Frontal cortex (tissue), 4 donors: ENCODE data around the gene XCL2. TPM values are rescaled to one million over a fixed set of nuclear protein-coding genes. Genes with fewer than 3 reads are reported as not detected.
"Not testable (repeated sequence)": the region's sequence is repeated elsewhere in the genome, so short reads cannot be mapped to it uniquely, and the experiment has no call there.

Source experiments
- DNase-seq, 2 donors: peaks; one replicate each; pipeline ENCODE4 v3.0.0; 2012; ENCODE audit warnings: low spot score in 2 of 2
- FAIRE-seq: peaks from 2 replicates; lab custom pipeline; 2012; peaks lifted over from hg19 to GRCh38; lab: Jason Lieb, UNC
- total RNA-seq: library from RNA; depleted of rRNA; stranded (reverse); fragments of >200 nt; gene quantifications from one replicate; pipeline ENCODE4 v1.2.3, GENCODE V29; 2014
- donor health status: control.
- donor health status: control.
- donor health status: control.

XCL2 gene
- total RNA-seq, 1 donor from 2014 or later, result not detected

GRCh38 chr1:168561989-168562388 is 18.2 kb upstream of the XCL2 start:
- DNase-seq (no peak), FAIRE-seq (no peak)

GRCh38 chr1:168560370-168560769 is 16.6 kb upstream of the XCL2 start:
- DNase-seq, result no peak
- no peak for FAIRE-seq

GRCh38 chr1:168556647-168557046 is 12.8 kb upstream of the XCL2 start:
- no peak for DNase-seq
- no peak for FAIRE-seq

GRCh38 chr1:168555508-168556046 is 11.8 kb upstream of the XCL2 start:
- DNase-seq, result no peak

GRCh38 chr1:168554603-168555483 is 11.0 kb upstream of the XCL2 start:
- no peak for FAIRE-seq
- no peak for DNase-seq

More at GRCh38 chr1:168555508-168556046, 11.8 kb upstream of the XCL2 start:
- no peak for FAIRE-seq

- FAIRE-seq (no peak), DNase-seq (no peak)
Measured at GRCh38 chr1:168553680-168554553, 10.1 kb upstream of the XCL2 start.

- no peak for DNase-seq
Measured at GRCh38 chr1:168552961-168553360, 9.2 kb upstream of the XCL2 start.

GRCh38 chr1:168551688-168552087 is 7.9 kb upstream of the XCL2 start:
- DNase-seq, result no peak
- no peak for FAIRE-seq

More at GRCh38 chr1:168552961-168553360, 9.2 kb upstream of the XCL2 start:
- FAIRE-seq, result no peak

GRCh38 chr1:168550971-168551370 is 7.2 kb upstream of the XCL2 start:
- FAIRE-seq, result no peak
- DNase-seq, result no peak

GRCh38 chr1:168546553-168546895 is 2.7 kb upstream of the XCL2 start:
- not testable (repeated sequence) for FAIRE-seq, DNase-seq

GRCh38 chr1:168545678-168546552 is 2.1 kb upstream of the XCL2 start:
- FAIRE-seq, DNase-seq: not testable (repeated sequence)

GRCh38 chr1:168542978-168543377 is 819 bp downstream of the XCL2 start:
- DNase-seq, FAIRE-seq: not testable (repeated sequence)

- not testable (repeated sequence) for DNase-seq, FAIRE-seq
Measured at GRCh38 chr1:168540798-168541197, 3.0 kb downstream of the XCL2 start.

- FAIRE-seq (no peak), DNase-seq (no peak)
Measured at GRCh38 chr1:168535536-168535935, 8.3 kb downstream of the XCL2 start.

- FAIRE-seq (no peak), DNase-seq (no peak)
Measured at GRCh38 chr1:168531615-168532345, 12.0 kb downstream of the XCL2 start.

GRCh38 chr1:168529518-168529917 is 14.3 kb downstream of the XCL2 start:
- FAIRE-seq (no peak), DNase-seq (no peak)

- DNase-seq (no peak), FAIRE-seq (no peak)
Measured at GRCh38 chr1:168521401-168522000, 22.3 kb downstream of the XCL2 start.

- no peak for FAIRE-seq
Measured at GRCh38 chr1:168520832-168521231, 23.0 kb downstream of the XCL2 start.

More at GRCh38 chr1:168520832-168521231, 23.0 kb downstream of the XCL2 start:
- no peak for DNase-seq
